Measurements from ENCODE around the gene TRPM3.

GRCh38 chr9:71119746-71120145 is 1.7 kb downstream of the TRPM3 start:
- TF ChIP-seq, protein P1, sequence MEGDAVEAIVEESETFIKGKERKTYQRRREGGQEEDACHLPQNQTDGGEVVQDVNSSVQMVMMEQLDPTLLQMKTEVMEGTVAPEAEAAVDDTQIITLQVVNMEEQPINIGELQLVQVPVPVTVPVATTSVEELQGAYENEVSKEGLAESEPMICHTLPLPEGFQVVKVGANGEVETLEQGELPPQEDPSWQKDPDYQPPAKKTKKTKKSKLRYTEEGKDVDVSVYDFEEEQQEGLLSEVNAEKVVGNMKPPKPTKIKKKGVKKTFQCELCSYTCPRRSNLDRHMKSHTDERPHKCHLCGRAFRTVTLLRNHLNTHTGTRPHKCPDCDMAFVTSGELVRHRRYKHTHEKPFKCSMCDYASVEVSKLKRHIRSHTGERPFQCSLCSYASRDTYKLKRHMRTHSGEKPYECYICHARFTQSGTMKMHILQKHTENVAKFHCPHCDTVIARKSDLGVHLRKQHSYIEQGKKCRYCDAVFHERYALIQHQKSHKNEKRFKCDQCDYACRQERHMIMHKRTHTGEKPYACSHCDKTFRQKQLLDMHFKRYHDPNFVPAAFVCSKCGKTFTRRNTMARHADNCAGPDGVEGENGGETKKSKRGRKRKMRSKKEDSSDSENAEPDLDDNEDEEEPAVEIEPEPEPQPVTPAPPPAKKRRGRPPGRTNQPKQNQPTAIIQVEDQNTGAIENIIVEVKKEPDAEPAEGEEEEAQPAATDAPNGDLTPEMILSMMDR (IDR thresholded peaks at IDR 0.05; ENCODE audit: low read length): no peak
- TF ChIP-seq EZH2 (optimal IDR thresholded peaks at IDR 0.05; ENCODE audit: low read depth, low read length) (no peak), EZH2phosphoT487 (IDR thresholded peaks at IDR 0.05; ENCODE audit: low read length) (no peak)
